ENCODE results near the gene FREM2.

GRCh38 chr13:38787550-38787949 lies 100.7 kb downstream of the FREM2 start:
- no peak for TF ChIP-seq CTCF (IDR thresholded peaks at IDR 0.05)
- TF ChIP-seq POLR2A (IDR thresholded peaks at IDR 0.05), result no peak
